OCI-LY3 (cell line): ENCODE data around the gene MSI2.

ENCODE experiments used
- H2AFZ ChIP-seq: fragments of 200-600, 300-600 bp; shearing (Covaris generic); 2 replicates; pipeline ENCODE4 v1.6.0; 2014; ENCODE audit warnings: antibody characterized with exemption, low read depth, low read length
- H3K27ac ChIP-seq: fragments of 200-600, 300-600 bp; sonication (generic); 2 replicates; pipeline ENCODE4 v1.5.1; 2014; ENCODE audit warnings: mild to moderate bottlenecking, low read length, moderate library complexity, mixed read lengths
- H3K27me3 ChIP-seq: fragments of 200-600, 300-600 bp; sonication (generic); 2 replicates; pipeline ENCODE4 v1.6.1; 2014; ENCODE audit warnings: low read depth, low read length, mixed read lengths
- H3K36me3 ChIP-seq: fragments of 200-600, 300-600 bp; sonication (generic); replicated peaks from 2 replicates; pipeline ENCODE3; 2014; ENCODE audit warnings: low read depth, low read length, mixed read lengths
- H3K4me1 ChIP-seq: fragments of 300-600, 200-600 bp; sonication (generic); 2 replicates; pipeline ENCODE4 v1.6.1; 2014; ENCODE audit warnings: low read length, mixed read lengths
- H3K4me2 ChIP-seq: fragments of 200-600, 300-600 bp; sonication (generic); 2 replicates; pipeline ENCODE4 v1.6.1; 2014; ENCODE audit warnings: low read length, mixed read lengths
- H3K4me3 ChIP-seq: fragments of 300-600, 200-600 bp; sonication (generic); 2 replicates; pipeline ENCODE4 v1.5.1; 2014; ENCODE audit warnings: antibody characterized with exemption, mild to moderate bottlenecking, low read length, moderate library complexity
- H3K79me2 ChIP-seq: fragments of 300-600, 200-600 bp; shearing (Covaris generic); 2 replicates; pipeline ENCODE4 v1.6.1; 2014; ENCODE audit warnings: mild to moderate bottlenecking, low read length, mixed read lengths
- H3K9ac ChIP-seq: fragments of 300-600, 200-600 bp; shearing (Covaris generic); 2 replicates; pipeline ENCODE4 v1.6.0; 2014; ENCODE audit warnings: mild to moderate bottlenecking, low read length, moderate library complexity
- H3K9me3 ChIP-seq: fragments of 200-600, 300-600 bp; shearing (Covaris generic); 2 replicates; pipeline ENCODE4 v1.6.1; 2014; ENCODE audit warnings: low read length, mixed read lengths; ENCODE audit not compliant: insufficient read depth
- H4K20me1 ChIP-seq: fragments of 200-600, 300-600 bp; sonication (generic); 2 replicates; pipeline ENCODE4 v1.6.1; 2016; ENCODE audit warnings: low read length, mixed read lengths; ENCODE audit not compliant: insufficient read depth
- CTCF ChIP-seq: fragments of 200-600, 300-600 bp; sonication (generic); IDR thresholded peaks from 2 replicates; pipeline ENCODE4 v1.5.1; 2014; ENCODE audit warnings: antibody characterized with exemption, low read length, low read depth
- EZH2phosphoT487 ChIP-seq: fragments of 200-600 bp; shearing (Covaris generic); IDR thresholded peaks from 2 replicates; pipeline ENCODE4 v1.6.1; 2018; ENCODE audit warnings: antibody characterized with exemption, mixed run types, low read depth

Gene MSI2

GRCh38 chr17:57697891-57698711, 441.8 kb downstream of the MSI2 start:
- TF ChIP-seq CTCF (no peak), EZH2phosphoT487 (no peak)
- Histone ChIP-seq H3K4me1 (peaks cover 3% of the 10 kb centered on the region; the same call in 1 of the 2 replicates), H3K27ac (no peak overlapping the region), H3K27me3 (no peaks in the 10 kb centered on the region), H3K4me2 (no peak overlapping the region), H3K9ac (no peak overlapping the region), H3K79me2 (no peaks in the 10 kb centered on the region), H3K4me3 (no peak overlapping the region), H3K9me3 (no peaks in the 10 kb centered on the region), H3K36me3 (no peaks in the 10 kb centered on the region), H2AFZ (no peak overlapping the region), H4K20me1 (no peaks in the 10 kb centered on the region)

- no peak for TF ChIP-seq EZH2phosphoT487
- no peak for TF ChIP-seq CTCF
- H3K79me2 ChIP-seq: no peaks in the 10 kb centered on the region
- peaks cover 3% of the 10 kb centered on the region; the same call in 1 of the 2 replicates for H3K4me1 ChIP-seq
- no peak overlapping the region for H3K27ac ChIP-seq
- no peak overlapping the region for H3K4me3 ChIP-seq
- no peaks in the 10 kb centered on the region for H3K27me3 ChIP-seq
- no peaks in the 10 kb centered on the region for H4K20me1 ChIP-seq
- no peaks in the 10 kb centered on the region for H3K9me3 ChIP-seq
- H3K9ac ChIP-seq: no peak overlapping the region
- no peaks in the 10 kb centered on the region for H3K36me3 ChIP-seq
- H3K4me2 ChIP-seq: no peak overlapping the region
- no peak overlapping the region for H2AFZ ChIP-seq
Measured at GRCh38 chr17:57699751-57700219, 443.5 kb downstream of the MSI2 start.

GRCh38 chr17:57701124-57701523, 444.8 kb downstream of the MSI2 start:
- Histone ChIP-seq H2AFZ (no peak overlapping the region), H3K9ac (no peak overlapping the region), H4K20me1 (no peaks in the 10 kb centered on the region), H3K4me2 (no peak overlapping the region), H3K27me3 (no peaks in the 10 kb centered on the region), H3K9me3 (no peaks in the 10 kb centered on the region), H3K36me3 (no peaks in the 10 kb centered on the region), H3K4me3 (no peak overlapping the region), H3K79me2 (no peaks in the 10 kb centered on the region), H3K4me1 (peaks cover 3% of the 10 kb centered on the region; the same call in 1 of the 2 replicates), H3K27ac (no peak overlapping the region)
- TF ChIP-seq EZH2phosphoT487: no peak
- no peak for TF ChIP-seq CTCF

GRCh38 chr17:57703273-57703672, 446.9 kb downstream of the MSI2 start:
- TF ChIP-seq EZH2phosphoT487 (no peak), CTCF (no peak)
- Histone ChIP-seq H4K20me1 (no peaks in the 10 kb centered on the region), H3K27ac (no peak overlapping the region), H3K9ac (no peak overlapping the region), H3K4me2 (no peak overlapping the region), H3K9me3 (no peaks in the 10 kb centered on the region), H3K27me3 (peaks cover 10% of the 10 kb centered on the region; the same call in 1 of the 2 replicates), H3K79me2 (no peaks in the 10 kb centered on the region), H3K4me3 (no peak overlapping the region), H3K36me3 (no peaks in the 10 kb centered on the region), H3K4me1 (peaks cover 9% of the 10 kb centered on the region; the same call in 1 of the 2 replicates), H2AFZ (no peak overlapping the region)
